A549 (cell line): ENCODE data around the gene TMPRSS12.
"Not testable (repeated sequence)": the region's sequence is repeated elsewhere in the genome, so short reads cannot be mapped to it uniquely, and the experiment has no call there.

Source experiments
- CHD4 ChIP-seq: fragments of 200-600 bp; sonication (generic); IDR thresholded peaks from 2 replicates; pipeline ENCODE4 v1.6.1; 2016; ENCODE audit warnings: antibody characterized with exemption, mild to moderate bottlenecking, borderline replicate concordance
- EP300 ChIP-seq, 2 experiments: fragments of >200 bp; sonication (Bioruptor Twin); formaldehyde crosslinking; IDR thresholded peaks; 2 replicates in 1 of 2; 3 replicates in 1 of 2; pipeline ENCODE4 v1.6.1; 2016 to 2017
- RCOR1 ChIP-seq: fragments of 150-350 bp; IDR thresholded peaks from 2 replicates; pipeline ENCODE4 v1.6.1; 2014; ENCODE audit warnings: antibody characterized with exemption, low read length, low read depth
- TF ChIP-seq, protein P1 (sequence below): fragments of >200 bp; sonication (Bioruptor Twin); formaldehyde crosslinking; IDR thresholded peaks from 3 replicates; pipeline ENCODE4 v1.5.1; 2016

DNA sequence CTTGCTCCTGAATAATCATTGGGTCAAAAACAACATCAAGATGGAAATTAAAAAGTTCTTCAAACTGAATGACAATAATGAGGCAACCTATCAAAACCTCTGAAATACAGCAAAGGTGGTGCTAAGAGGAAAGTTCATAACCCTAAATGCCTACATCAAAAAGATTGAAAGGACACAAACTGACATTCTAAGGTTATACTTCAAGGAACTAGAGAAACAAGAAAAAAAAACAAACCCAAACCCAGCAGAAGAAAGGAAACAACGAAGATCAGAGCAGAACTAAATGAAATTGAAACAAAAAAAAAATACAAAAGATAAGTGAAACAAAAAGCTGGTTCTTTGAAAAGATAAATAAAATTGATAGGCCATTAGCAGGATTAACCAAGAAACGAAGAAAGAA, 26.2 kb downstream of the TMPRSS12 start:
- TF ChIP-seq, protein P1, sequence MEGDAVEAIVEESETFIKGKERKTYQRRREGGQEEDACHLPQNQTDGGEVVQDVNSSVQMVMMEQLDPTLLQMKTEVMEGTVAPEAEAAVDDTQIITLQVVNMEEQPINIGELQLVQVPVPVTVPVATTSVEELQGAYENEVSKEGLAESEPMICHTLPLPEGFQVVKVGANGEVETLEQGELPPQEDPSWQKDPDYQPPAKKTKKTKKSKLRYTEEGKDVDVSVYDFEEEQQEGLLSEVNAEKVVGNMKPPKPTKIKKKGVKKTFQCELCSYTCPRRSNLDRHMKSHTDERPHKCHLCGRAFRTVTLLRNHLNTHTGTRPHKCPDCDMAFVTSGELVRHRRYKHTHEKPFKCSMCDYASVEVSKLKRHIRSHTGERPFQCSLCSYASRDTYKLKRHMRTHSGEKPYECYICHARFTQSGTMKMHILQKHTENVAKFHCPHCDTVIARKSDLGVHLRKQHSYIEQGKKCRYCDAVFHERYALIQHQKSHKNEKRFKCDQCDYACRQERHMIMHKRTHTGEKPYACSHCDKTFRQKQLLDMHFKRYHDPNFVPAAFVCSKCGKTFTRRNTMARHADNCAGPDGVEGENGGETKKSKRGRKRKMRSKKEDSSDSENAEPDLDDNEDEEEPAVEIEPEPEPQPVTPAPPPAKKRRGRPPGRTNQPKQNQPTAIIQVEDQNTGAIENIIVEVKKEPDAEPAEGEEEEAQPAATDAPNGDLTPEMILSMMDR: not testable (repeated sequence)
- TF ChIP-seq RCOR1; CHD4; EP300 (IDR thresholded peaks at IDR 0.05): not testable (repeated sequence)
